HL-60/S4 treated with retinoic acid at 250 ng/mL for 4 days and 3 days (cell line): ENCODE data around the gene FAM187B.

Experiments used
- in situ Hi-C: fragments of 300-500 bp; cut with MboI; formaldehyde crosslinking; loops from 2 replicates; pipeline ENCODE4 v1.7.0; 2022; ENCODE audit warnings: low sequenced_read_pairs

FAM187B gene

DNA sequence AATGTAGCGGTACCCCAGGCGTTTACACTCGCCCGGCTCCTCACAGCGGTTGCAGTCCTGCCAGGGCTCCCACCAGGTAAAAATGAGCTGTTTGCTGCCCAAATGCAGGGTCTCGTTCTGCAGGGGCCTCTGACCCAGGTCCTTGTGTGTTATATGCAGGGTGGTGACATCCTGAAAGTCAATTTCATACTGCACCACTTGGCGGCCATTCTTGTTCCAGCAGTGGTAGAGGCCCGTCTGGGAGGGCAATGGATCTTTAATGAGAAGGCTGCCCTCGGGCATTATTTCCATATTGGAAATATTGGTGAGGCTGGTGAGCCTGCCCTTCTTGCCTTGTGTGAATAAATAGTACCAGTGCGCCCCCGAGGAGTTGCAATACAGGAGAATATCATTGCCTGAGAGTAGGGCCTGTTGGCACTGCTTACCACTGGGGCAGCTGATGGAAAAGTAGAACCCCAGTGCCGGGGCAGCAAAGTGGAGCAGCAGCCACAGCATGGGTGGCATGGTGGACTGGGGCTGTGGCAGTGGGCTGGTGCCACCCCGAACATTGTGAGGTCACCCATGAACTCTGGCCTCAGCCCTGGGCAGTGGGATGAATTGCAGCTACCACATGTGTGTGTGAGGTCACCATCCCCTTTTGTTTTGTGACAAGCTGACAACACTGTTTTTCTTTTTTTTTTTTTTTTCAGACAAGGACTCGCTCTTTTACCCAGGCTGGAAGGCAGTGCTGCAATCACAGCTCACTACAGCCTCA lies at the start of gene FAM187B:
TSS of gene FAM187B (minus strand) at position 563 of the 754 bp plus-strand sequence. CDS start at position 504, 59 bp downstream.
- in situ Hi-C loops: no loop called here

DNA sequence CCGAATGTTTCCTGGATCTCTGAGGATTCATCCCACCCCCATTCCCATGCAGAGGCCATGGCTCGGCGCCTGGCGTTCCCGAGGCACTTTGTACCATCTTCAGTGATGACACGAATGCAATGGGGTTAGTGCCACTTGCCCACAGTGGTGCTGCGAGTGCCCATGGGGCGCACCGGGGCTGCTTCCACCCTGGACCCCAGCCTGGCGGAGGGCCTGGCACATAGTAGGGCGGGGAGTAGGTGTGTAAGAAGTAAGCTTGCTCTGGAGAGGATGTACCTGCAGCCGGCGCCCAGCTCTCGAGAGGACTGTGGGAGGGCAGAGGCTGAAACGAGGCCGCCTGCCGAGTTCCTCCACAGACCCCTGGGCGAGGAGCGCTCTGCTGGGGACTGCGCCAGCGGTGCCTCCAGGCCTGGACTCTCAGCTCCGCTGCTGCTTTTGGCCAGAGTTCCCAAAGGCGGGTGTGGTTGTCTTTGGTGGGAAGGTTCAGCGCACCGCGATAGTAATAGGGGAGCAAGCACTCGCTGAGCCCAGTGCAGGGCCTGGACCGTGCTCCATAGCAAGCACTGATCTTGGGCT lies 48.3 kb upstream of the FAM187B start:
- in situ Hi-C loops: no loop called here

- in situ Hi-C loops: no loop called here
Measured at GRCh38 chr19:35274323-35274722, 45.8 kb upstream of the FAM187B start.

GRCh38 chr19:35273686-35274259 lies 45.2 kb upstream of the FAM187B start:
- in situ Hi-C loops: no loop called here

- in situ Hi-C loops: no loop called here
Measured at GRCh38 chr19:35272954-35273649, 44.6 kb upstream of the FAM187B start.

GRCh38 chr19:35272122-35272719 lies 43.7 kb upstream of the FAM187B start:
- in situ Hi-C loops: no loop called here

DNA sequence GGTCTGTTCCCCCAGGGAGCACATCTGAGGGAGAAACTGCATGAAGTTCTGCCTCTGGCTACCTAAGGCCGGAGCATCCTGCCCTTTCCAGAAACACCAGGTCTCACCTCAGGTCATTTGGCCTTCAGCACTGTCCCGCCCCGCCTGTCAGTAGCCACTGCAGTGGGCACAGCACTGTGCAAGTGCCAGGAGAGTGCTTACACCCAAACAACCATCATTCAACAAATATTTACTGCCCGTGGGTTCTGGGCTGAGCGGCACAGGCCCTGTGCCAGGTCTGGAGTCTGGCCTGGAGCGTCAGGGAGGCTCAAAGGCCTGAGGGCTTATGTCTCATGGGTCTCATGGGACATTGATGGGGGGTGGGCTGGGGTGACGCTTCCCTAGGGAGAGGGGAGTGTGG lies 43.0 kb upstream of the FAM187B start:
- in situ Hi-C loops: no loop called here

GRCh38 chr19:35270381-35270811 lies 41.9 kb upstream of the FAM187B start:
- in situ Hi-C loops: no loop called here

- in situ Hi-C loops: no loop called here
Measured at GRCh38 chr19:35269438-35270117, 41.0 kb upstream of the FAM187B start.

DNA sequence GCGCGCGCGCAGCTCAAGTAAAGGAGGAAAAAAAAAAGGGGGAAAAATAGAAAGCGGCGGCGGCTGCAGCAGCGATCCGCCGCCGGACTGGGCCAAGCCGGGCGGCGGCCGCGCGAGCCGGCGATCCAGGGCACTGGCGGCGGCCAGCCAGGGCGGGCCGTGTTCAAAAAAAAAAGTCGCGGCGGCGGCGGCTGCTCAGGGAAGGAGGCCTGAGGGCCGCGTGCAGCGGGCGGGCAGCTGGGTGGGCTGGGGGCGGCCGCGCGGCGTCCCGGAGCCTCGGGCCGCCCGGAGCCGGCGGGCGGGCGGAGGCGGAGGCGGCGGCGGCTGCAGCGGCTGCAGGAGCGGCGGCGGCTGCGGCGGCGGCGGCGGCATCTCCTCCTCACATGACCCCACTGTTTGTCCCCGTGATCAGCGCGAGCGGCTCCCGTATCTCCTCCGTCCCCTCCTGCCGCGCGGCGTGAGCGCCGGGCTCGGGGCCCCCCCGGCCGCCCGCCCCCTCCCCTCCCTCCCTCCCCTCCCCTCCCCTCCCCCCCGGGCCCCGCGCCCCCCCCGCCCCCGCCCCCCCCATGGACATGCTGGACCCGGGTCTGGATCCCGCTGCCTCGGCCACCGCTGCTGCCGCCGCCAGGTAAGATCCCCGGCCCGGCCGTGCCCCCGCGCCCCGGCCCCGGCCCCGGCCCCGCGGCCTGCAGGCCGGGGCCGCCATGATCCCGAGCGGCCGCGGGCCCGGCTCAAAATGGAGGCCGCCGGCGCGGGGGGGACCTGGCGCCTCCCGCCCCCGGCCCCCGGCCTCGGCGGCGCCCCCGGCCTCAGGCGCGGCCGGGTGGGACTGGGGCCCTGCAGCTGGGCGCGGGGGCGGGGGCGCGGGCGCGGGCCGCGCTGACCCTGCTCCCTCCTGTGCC lies 40.2 kb upstream of the FAM187B start, which contains the start of gene USF2:
TSS of gene USF2 (plus strand) at position 427 of the 902 bp plus-strand sequence. CDS start at position 567, 140 bp downstream.
- in situ Hi-C loops: no loop called here

GRCh38 chr19:35267818-35268535 lies 39.4 kb upstream of the FAM187B start:
- in situ Hi-C loops: no loop called here

DNA sequence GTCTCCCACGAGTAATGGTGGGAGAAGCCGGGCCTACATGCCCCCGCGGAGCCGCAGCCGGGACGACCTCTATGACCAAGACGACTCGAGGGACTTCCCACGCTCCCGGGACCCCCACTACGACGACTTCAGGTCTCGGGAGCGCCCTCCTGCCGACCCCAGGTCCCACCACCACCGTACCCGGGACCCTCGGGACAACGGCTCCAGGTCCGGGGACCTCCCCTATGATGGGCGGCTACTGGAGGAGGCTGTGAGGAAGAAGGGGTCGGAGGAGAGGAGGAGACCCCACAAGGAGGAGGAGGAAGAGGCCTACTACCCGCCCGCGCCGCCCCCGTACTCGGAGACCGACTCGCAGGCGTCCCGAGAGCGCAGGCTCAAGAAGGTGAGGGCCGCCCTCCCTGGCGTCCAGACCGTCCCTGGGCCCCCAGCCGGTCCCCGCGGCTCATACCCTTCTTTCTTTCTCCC lies 38.8 kb upstream of the FAM187B start:
- in situ Hi-C loops: no loop called here

DNA sequence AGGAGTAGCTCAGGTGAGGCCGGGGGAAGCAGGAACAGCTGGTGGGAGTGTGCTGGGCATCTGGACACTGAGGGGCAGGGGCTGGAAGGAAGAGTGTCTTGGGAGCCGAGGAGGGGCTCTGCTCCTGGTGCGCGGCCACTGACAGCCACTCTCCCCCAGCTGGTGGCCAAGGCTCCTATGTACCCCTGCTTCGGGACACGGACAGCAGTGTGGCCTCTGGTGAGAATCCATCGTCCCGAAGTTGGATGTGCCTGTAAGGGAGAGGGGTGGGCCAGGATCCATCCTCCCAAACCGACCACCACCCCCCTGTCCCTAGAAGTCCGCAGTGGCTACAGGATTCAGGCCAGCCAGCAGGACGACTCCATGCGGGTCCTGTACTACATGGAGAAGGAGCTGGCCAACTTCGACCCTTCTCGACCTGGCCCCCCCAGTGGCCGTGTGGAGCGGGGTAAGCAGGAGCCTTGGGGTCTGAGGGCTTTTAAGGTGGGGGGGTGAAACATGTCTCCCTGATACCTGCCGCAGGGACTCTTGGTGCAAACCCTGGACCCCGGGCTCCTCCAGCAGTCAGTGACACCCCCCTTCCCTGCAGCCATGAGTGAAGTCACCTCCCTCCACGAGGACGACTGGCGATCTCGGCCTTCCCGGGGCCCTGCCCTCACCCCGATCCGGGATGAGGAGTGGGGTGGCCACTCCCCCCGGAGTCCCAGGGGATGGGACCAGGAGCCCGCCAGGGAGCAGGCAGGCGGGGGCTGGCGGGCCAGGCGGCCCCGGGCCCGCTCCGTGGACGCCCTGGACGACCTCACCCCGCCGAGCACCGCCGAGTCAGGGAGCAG lies 38.2 kb upstream of the FAM187B start:
- in situ Hi-C loops: no loop called here

GRCh38 chr19:35265900-35266519 lies 37.5 kb upstream of the FAM187B start:
- in situ Hi-C loops: no loop called here

DNA sequence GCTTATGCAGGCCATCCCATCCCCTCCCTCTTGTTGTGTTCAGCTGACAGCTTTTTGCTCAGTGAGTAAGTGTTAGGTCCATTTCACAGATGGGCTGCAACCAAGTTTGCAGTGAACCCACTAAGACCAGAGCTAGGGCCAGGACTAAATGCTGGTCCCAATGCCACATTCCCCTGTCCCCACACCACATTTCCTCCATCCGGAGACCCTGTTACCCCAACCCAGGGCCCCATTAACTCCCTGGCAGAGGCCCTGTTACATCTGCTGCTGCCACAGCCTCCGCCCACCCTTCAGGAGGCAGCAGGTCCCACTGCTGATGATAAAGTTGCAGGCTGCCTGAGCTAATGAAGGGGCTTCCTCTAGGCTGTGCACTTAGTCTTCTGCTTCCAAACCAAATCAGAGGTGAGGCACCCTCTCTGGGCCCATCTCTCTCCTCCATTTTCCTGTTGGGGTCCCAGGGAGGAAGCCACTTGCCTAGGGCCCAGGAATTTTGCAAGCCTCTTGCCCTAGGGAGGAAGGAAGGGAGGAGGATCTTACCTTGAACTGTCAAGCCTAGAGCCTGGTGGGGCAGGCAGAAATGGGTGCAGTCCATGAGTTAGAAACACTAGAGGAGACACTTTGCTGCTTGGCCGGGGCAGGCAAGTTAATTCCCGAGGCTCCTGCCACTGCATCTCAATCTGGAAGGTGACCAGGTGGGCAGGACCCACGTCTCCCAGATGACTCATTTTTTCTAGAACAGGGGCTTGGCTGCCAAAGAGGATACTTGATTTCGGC lies 36.8 kb upstream of the FAM187B start:
- in situ Hi-C loops: no loop called here

- in situ Hi-C loops: no loop called here
Measured at GRCh38 chr19:35264268-35265125, 36.0 kb upstream of the FAM187B start.
